K562 (cell line): ENCODE data around the gene SLC25A1. TPM values are rescaled to one million over a fixed set of nuclear protein-coding genes. Genes with fewer than 3 reads are reported as not detected.

Experiments
- MAZ ChIP-seq, 2 experiments: fragments of 450-650 bp in 1 of 2; sonication (generic) in 1 of 2; formaldehyde crosslinking; IDR thresholded peaks in 1 of 2; conservative IDR thresholded peaks in 1 of 2; 2 replicates each; pipeline versions ENCODE4 v1.4.0 to v1.5.0; 2020; ENCODE audit warnings: mild to moderate bottlenecking in 1 of 2, missing genetic modification reagents in 1 of 2
- MEIS2 ChIP-seq: fragments of 450-650 bp; IDR thresholded peaks from 2 replicates; pipeline ENCODE4 v1.6.1; 2014; ENCODE audit warnings: mild to moderate bottlenecking; ENCODE audit not compliant: partially characterized antibody
- ZNF76 ChIP-seq: fragments of 250-450 bp; sonication (Bioruptor Pico); IDR thresholded peaks from 2 replicates; pipeline ENCODE4 v1.4.0; 2020; ENCODE audit warnings: mild to moderate bottlenecking, moderate library complexity, borderline replicate concordance
- polyA plus RNA-seq, 8 experiments: library from polyadenylated mRNA; depleted of rRNA in 4 of 8; stranded (reverse) in 5 of 8; unstranded in 3 of 8; fragments of >200 nt; fragmentation: Nextera tagmentation in 2 of 8; fragmentation: Illumina TruSeq in 1 of 8; extraction: Ambion mirVana in 2 of 8; extraction: Trizol in 1 of 8; gene quantifications; 2 replicates each; pipeline versions ENCODE4 v1.2.1 to v1.2.3, GENCODE V29; 2011 to 2014; ENCODE audit warnings: inconsistent platforms in 1 of 8, missing spikeins in 1 of 8
- total RNA-seq, 7 experiments: library from RNA; depleted of rRNA in 6 of 7; stranded (reverse); fragments of >200 nt in 6 of 7; fragmentation: Illumina TruSeq in 2 of 7; extraction: Trizol in 2 of 7; gene quantifications; 2 replicates each; pipeline versions ENCODE4 v1.2.1 to v1.2.3, GENCODE V29; 2011 to 2021; ENCODE audit warnings: low replicate concordance in 1 of 7
- TF ChIP-seq, protein P1 (sequence below): fragments of 200-600 bp; sonication (generic); IDR thresholded peaks from one replicate; pipeline ENCODE4 v1.6.1; 2012; ENCODE audit warnings: mild to moderate bottlenecking, low read depth, low read length, inconsistent platforms
- TF ChIP-seq, protein P2 (sequence below): fragments of 450-650 bp; IDR thresholded peaks from 2 replicates; pipeline ENCODE4 v1.6.1; 2016; ENCODE audit warnings: mild to moderate bottlenecking, moderate library complexity

The SLC25A1 gene
- total and polyA plus RNA-seq, 9 of the 15 experiments (the other 6 are each of a cell fraction or from before 2014, with no cell fraction given), result 11.0 to 408 (median 110) TPM

DNA sequence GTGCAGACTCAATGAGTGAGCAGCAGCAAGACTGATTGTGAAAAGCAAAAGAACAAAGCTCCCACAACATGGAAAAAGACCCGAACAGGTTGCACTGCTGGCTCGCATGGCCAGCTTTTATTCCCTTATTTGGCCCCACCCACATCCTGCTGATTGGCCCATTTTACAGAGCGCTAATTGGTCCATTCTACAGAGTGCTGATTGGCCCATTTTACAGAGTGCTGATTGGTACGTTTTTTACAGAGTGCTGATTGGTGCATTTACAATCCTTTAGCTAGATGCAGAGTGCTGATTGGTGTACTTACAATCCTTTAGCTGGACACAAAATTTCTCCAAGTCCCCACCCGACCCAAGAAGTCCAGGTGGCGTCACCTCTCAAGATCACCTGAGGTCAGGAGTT lies 15.3 kb upstream of the SLC25A1 start (continued):
- TF ChIP-seq, protein P1, sequence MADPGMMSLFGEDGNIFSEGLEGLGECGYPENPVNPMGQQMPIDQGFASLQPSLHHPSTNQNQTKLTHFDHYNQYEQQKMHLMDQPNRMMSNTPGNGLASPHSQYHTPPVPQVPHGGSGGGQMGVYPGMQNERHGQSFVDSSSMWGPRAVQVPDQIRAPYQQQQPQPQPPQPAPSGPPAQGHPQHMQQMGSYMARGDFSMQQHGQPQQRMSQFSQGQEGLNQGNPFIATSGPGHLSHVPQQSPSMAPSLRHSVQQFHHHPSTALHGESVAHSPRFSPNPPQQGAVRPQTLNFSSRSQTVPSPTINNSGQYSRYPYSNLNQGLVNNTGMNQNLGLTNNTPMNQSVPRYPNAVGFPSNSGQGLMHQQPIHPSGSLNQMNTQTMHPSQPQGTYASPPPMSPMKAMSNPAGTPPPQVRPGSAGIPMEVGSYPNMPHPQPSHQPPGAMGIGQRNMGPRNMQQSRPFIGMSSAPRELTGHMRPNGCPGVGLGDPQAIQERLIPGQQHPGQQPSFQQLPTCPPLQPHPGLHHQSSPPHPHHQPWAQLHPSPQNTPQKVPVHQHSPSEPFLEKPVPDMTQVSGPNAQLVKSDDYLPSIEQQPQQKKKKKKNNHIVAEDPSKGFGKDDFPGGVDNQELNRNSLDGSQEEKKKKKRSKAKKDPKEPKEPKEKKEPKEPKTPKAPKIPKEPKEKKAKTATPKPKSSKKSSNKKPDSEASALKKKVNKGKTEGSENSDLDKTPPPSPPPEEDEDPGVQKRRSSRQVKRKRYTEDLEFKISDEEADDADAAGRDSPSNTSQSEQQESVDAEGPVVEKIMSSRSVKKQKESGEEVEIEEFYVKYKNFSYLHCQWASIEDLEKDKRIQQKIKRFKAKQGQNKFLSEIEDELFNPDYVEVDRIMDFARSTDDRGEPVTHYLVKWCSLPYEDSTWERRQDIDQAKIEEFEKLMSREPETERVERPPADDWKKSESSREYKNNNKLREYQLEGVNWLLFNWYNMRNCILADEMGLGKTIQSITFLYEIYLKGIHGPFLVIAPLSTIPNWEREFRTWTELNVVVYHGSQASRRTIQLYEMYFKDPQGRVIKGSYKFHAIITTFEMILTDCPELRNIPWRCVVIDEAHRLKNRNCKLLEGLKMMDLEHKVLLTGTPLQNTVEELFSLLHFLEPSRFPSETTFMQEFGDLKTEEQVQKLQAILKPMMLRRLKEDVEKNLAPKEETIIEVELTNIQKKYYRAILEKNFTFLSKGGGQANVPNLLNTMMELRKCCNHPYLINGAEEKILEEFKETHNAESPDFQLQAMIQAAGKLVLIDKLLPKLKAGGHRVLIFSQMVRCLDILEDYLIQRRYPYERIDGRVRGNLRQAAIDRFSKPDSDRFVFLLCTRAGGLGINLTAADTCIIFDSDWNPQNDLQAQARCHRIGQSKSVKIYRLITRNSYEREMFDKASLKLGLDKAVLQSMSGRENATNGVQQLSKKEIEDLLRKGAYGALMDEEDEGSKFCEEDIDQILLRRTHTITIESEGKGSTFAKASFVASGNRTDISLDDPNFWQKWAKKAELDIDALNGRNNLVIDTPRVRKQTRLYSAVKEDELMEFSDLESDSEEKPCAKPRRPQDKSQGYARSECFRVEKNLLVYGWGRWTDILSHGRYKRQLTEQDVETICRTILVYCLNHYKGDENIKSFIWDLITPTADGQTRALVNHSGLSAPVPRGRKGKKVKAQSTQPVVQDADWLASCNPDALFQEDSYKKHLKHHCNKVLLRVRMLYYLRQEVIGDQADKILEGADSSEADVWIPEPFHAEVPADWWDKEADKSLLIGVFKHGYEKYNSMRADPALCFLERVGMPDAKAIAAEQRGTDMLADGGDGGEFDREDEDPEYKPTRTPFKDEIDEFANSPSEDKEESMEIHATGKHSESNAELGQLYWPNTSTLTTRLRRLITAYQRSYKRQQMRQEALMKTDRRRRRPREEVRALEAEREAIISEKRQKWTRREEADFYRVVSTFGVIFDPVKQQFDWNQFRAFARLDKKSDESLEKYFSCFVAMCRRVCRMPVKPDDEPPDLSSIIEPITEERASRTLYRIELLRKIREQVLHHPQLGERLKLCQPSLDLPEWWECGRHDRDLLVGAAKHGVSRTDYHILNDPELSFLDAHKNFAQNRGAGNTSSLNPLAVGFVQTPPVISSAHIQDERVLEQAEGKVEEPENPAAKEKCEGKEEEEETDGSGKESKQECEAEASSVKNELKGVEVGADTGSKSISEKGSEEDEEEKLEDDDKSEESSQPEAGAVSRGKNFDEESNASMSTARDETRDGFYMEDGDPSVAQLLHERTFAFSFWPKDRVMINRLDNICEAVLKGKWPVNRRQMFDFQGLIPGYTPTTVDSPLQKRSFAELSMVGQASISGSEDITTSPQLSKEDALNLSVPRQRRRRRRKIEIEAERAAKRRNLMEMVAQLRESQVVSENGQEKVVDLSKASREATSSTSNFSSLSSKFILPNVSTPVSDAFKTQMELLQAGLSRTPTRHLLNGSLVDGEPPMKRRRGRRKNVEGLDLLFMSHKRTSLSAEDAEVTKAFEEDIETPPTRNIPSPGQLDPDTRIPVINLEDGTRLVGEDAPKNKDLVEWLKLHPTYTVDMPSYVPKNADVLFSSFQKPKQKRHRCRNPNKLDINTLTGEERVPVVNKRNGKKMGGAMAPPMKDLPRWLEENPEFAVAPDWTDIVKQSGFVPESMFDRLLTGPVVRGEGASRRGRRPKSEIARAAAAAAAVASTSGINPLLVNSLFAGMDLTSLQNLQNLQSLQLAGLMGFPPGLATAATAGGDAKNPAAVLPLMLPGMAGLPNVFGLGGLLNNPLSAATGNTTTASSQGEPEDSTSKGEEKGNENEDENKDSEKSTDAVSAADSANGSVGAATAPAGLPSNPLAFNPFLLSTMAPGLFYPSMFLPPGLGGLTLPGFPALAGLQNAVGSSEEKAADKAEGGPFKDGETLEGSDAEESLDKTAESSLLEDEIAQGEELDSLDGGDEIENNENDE, result no peak
- TF ChIP-seq, protein P2, sequence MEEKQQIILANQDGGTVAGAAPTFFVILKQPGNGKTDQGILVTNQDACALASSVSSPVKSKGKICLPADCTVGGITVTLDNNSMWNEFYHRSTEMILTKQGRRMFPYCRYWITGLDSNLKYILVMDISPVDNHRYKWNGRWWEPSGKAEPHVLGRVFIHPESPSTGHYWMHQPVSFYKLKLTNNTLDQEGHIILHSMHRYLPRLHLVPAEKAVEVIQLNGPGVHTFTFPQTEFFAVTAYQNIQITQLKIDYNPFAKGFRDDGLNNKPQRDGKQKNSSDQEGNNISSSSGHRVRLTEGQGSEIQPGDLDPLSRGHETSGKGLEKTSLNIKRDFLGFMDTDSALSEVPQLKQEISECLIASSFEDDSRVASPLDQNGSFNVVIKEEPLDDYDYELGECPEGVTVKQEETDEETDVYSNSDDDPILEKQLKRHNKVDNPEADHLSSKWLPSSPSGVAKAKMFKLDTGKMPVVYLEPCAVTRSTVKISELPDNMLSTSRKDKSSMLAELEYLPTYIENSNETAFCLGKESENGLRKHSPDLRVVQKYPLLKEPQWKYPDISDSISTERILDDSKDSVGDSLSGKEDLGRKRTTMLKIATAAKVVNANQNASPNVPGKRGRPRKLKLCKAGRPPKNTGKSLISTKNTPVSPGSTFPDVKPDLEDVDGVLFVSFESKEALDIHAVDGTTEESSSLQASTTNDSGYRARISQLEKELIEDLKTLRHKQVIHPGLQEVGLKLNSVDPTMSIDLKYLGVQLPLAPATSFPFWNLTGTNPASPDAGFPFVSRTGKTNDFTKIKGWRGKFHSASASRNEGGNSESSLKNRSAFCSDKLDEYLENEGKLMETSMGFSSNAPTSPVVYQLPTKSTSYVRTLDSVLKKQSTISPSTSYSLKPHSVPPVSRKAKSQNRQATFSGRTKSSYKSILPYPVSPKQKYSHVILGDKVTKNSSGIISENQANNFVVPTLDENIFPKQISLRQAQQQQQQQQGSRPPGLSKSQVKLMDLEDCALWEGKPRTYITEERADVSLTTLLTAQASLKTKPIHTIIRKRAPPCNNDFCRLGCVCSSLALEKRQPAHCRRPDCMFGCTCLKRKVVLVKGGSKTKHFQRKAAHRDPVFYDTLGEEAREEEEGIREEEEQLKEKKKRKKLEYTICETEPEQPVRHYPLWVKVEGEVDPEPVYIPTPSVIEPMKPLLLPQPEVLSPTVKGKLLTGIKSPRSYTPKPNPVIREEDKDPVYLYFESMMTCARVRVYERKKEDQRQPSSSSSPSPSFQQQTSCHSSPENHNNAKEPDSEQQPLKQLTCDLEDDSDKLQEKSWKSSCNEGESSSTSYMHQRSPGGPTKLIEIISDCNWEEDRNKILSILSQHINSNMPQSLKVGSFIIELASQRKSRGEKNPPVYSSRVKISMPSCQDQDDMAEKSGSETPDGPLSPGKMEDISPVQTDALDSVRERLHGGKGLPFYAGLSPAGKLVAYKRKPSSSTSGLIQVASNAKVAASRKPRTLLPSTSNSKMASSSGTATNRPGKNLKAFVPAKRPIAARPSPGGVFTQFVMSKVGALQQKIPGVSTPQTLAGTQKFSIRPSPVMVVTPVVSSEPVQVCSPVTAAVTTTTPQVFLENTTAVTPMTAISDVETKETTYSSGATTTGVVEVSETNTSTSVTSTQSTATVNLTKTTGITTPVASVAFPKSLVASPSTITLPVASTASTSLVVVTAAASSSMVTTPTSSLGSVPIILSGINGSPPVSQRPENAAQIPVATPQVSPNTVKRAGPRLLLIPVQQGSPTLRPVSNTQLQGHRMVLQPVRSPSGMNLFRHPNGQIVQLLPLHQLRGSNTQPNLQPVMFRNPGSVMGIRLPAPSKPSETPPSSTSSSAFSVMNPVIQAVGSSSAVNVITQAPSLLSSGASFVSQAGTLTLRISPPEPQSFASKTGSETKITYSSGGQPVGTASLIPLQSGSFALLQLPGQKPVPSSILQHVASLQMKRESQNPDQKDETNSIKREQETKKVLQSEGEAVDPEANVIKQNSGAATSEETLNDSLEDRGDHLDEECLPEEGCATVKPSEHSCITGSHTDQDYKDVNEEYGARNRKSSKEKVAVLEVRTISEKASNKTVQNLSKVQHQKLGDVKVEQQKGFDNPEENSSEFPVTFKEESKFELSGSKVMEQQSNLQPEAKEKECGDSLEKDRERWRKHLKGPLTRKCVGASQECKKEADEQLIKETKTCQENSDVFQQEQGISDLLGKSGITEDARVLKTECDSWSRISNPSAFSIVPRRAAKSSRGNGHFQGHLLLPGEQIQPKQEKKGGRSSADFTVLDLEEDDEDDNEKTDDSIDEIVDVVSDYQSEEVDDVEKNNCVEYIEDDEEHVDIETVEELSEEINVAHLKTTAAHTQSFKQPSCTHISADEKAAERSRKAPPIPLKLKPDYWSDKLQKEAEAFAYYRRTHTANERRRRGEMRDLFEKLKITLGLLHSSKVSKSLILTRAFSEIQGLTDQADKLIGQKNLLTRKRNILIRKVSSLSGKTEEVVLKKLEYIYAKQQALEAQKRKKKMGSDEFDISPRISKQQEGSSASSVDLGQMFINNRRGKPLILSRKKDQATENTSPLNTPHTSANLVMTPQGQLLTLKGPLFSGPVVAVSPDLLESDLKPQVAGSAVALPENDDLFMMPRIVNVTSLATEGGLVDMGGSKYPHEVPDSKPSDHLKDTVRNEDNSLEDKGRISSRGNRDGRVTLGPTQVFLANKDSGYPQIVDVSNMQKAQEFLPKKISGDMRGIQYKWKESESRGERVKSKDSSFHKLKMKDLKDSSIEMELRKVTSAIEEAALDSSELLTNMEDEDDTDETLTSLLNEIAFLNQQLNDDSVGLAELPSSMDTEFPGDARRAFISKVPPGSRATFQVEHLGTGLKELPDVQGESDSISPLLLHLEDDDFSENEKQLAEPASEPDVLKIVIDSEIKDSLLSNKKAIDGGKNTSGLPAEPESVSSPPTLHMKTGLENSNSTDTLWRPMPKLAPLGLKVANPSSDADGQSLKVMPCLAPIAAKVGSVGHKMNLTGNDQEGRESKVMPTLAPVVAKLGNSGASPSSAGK, result no peak
- no peak for TF ChIP-seq MAZ (CRISPR knock-in tag; conservative IDR thresholded peaks at IDR 0.05 in 1 of 2, IDR thresholded peaks at IDR 0.05 in 1 of 2)
- no peak for TF ChIP-seq ZNF76 (CRISPR knock-in tag)
- no peak for TF ChIP-seq MEIS2
